ENCODE measurements around the gene STK11IP.

STK11IP gene

GRCh38 chr2:219562049-219563020, 35.3 kb upstream of the STK11IP start:
- no peak for DNase-seq

GRCh38 chr2:219563271-219563928, 34.3 kb upstream of the STK11IP start:
- no peak for DNase-seq

GRCh38 chr2:219565130-219566080, 32.3 kb upstream of the STK11IP start:
- DNase-seq = no peak

- no peak for DNase-seq
Measured at GRCh38 chr2:219566640-219567039, 31.0 kb upstream of the STK11IP start.

- DNase-seq = no peak
Measured at GRCh38 chr2:219567131-219567530, 30.5 kb upstream of the STK11IP start.

GRCh38 chr2:219567791-219568361, 29.8 kb upstream of the STK11IP start:
- no peak for DNase-seq

GRCh38 chr2:219569041-219569440, 28.6 kb upstream of the STK11IP start:
- no peak for DNase-seq

- no peak for DNase-seq
Measured at GRCh38 chr2:219569635-219570034, 28.0 kb upstream of the STK11IP start.

- DNase-seq = no peak
Measured at GRCh38 chr2:219570194-219570923, 27.3 kb upstream of the STK11IP start.

GRCh38 chr2:219570924-219571310, 26.7 kb upstream of the STK11IP start:
- no peak for DNase-seq

GRCh38 chr2:219571311-219572236, 26.1 kb upstream of the STK11IP start, which contains the start of gene OBSL1:
Gene OBSL1 (minus strand): TSS chr2:219571539. CDS start chr2:219571232, 307 bp downstream.
- no peak for DNase-seq

- no peak for DNase-seq
Measured at GRCh38 chr2:219572237-219573001, 25.2 kb upstream of the STK11IP start, which contains the start of gene INHA. Gene INHA (plus strand): TSS chr2:219572310. CDS start chr2:219572375, 65 bp downstream.

GRCh38 chr2:219573166-219573565, 24.5 kb upstream of the STK11IP start:
- DNase-seq = no peak

GRCh38 chr2:219574484-219575311, 23.0 kb upstream of the STK11IP start:
- DNase-seq = no peak

- DNase-seq = no peak
Measured at GRCh38 chr2:219575566-219576504, 21.8 kb upstream of the STK11IP start.

GRCh38 chr2:219576505-219577388, 20.9 kb upstream of the STK11IP start:
- DNase-seq = no peak
